Stimulated activated CD8-positive, alpha-beta memory T cell treated with anti-CD3 and anti-CD28 coated beads, Interleukin-7, amount 100 ng/mL, for 1 hour (primary cell): ENCODE results near the gene AK5.

ENCODE experiments used
- DNase-seq, 2 donors: peaks; one replicate each; pipeline ENCODE4 v3.0.0-alpha.2; 2020; ENCODE audit warnings: low read depth in 2 of 2

AK5 gene

GRCh38 chr1:77589231-77589630 lies 307.4 kb downstream of the AK5 start:
- DNase-seq, result no peak

- no peak for DNase-seq
These were observed 308.8 kb downstream of the AK5 start for GRCh38 chr1:77590651-77591050.

GRCh38 chr1:77592906-77593305 lies 311.1 kb downstream of the AK5 start:
- no peak for DNase-seq

- DNase-seq, result no peak
These were observed 312.7 kb downstream of the AK5 start for GRCh38 chr1:77594366-77595112.

GRCh38 chr1:77597310-77597709 lies 315.5 kb downstream of the AK5 start:
- no peak for DNase-seq

GRCh38 chr1:77605246-77606026 lies 323.6 kb downstream of the AK5 start:
- no peak for DNase-seq

- no peak for DNase-seq
These were observed 327.1 kb downstream of the AK5 start for GRCh38 chr1:77608893-77609292.
